Posterior vena cava (tissue), 2 donors: Measurements from ENCODE around the gene FUCA2. TPM values are rescaled to one million over a fixed set of nuclear protein-coding genes. Genes with fewer than 3 reads are reported as not detected.
"Not testable (repeated sequence)": the region's sequence is repeated elsewhere in the genome, so short reads cannot be mapped to it uniquely, and the experiment has no call there.

Experiments used
- DNase-seq: peaks from one replicate; pipeline ENCODE4 v3.0.0-alpha.2; 2020; ENCODE audit warnings: low spot score
- intact Hi-C, 2 donors: fragments of 100-400 bp; cut with DNase I; formaldehyde crosslinking; loops; one replicate each; pipeline versions ENCODE4 v1.14.1 to v1.14.2; 2022 to 2023
- total RNA-seq, 2 donors: library from RNA; stranded (reverse); fragmentation: NEBNext Ultra II Directional; extraction: Animal tissue kit (Norgen Biotek cat#: 25700); gene quantifications; one replicate each; pipeline ENCODE4 v1.2.1, GENCODE V29; 2021
- donor health status: DM: yes; HTN: yes; CAD: no.
- donor health status: DM: yes; HTN: yes; CAD: no.

The FUCA2 gene
- total RNA-seq, 2 donors from 2014 or later = 41.4 to 49.6 TPM

- DNase-seq = no peak
- intact Hi-C loops = no loop called here
Measured at GRCh38 chr6:143506620-143507019, 4.9 kb downstream of the FUCA2 start.

GRCh38 chr6:143506199-143506598 lies 5.3 kb downstream of the FUCA2 start:
- intact Hi-C loops = no loop called here
- DNase-seq = no peak

- intact Hi-C loops = no loop called here
- DNase-seq = no peak
Measured at GRCh38 chr6:143505537-143505936, 6.0 kb downstream of the FUCA2 start.

- intact Hi-C loops = no loop called here
- no peak for DNase-seq
Measured at GRCh38 chr6:143505111-143505510, 6.4 kb downstream of the FUCA2 start.

GRCh38 chr6:143504369-143504768 lies 7.2 kb downstream of the FUCA2 start:
- intact Hi-C loops = no loop called here
- DNase-seq = no peak

- intact Hi-C loops = loop anchor here in 1 of 2 donors (2.0 kb wide), 1 partner anchor 15 kb away; no protein-coding TSS in a partner anchor
Measured at GRCh38 chr6:143501851-143502250, 9.7 kb downstream of the FUCA2 start.

GRCh38 chr6:143498428-143498827 lies 13.1 kb downstream of the FUCA2 start:
- intact Hi-C loops = no loop called here
- DNase-seq = no peak

More at GRCh38 chr6:143501851-143502250, 9.7 kb downstream of the FUCA2 start:
- DNase-seq = no peak

- DNase-seq = no peak
Measured at GRCh38 chr6:143496974-143497373, 14.5 kb downstream of the FUCA2 start.

GRCh38 chr6:143490775-143491174 lies 20.7 kb downstream of the FUCA2 start:
- intact Hi-C loops = no loop called here
- DNase-seq = no peak

More at GRCh38 chr6:143496974-143497373, 14.5 kb downstream of the FUCA2 start:
- intact Hi-C loops = no loop called here

- intact Hi-C loops = no loop called here
- no peak for DNase-seq
Measured at GRCh38 chr6:143490244-143490643, 21.3 kb downstream of the FUCA2 start.

- intact Hi-C loops = loop anchor here in 1 of 2 donors (2.0 kb wide), 1 partner anchor 16 kb away; no protein-coding TSS in a partner anchor
- DNase-seq = no peak
Measured at GRCh38 chr6:143486752-143487151, 24.8 kb downstream of the FUCA2 start.

- intact Hi-C loops = loop anchor here in 1 of 2 donors (2.0 kb wide), 1 partner anchor 17 kb away; no protein-coding TSS in a partner anchor
- no peak for DNase-seq
Measured at GRCh38 chr6:143485967-143486366, 25.6 kb downstream of the FUCA2 start.

- DNase-seq = no peak
- intact Hi-C loops = no loop called here
Measured at GRCh38 chr6:143482593-143482992, 28.9 kb downstream of the FUCA2 start.

GRCh38 chr6:143478479-143479062 lies 32.9 kb downstream of the FUCA2 start:
- DNase-seq = no peak
- intact Hi-C loops = no loop called here

GRCh38 chr6:143476545-143476944 lies 35.0 kb downstream of the FUCA2 start:
- intact Hi-C loops = no loop called here
- DNase-seq = no peak

- intact Hi-C loops = no loop called here
Measured at GRCh38 chr6:143471822-143472221, 39.7 kb downstream of the FUCA2 start.

GRCh38 chr6:143468823-143469222 lies 42.7 kb downstream of the FUCA2 start:
- intact Hi-C loops, DNase-seq: not testable (repeated sequence)

More at GRCh38 chr6:143471822-143472221, 39.7 kb downstream of the FUCA2 start:
- no peak for DNase-seq

- intact Hi-C loops = no loop called here
- no peak for DNase-seq
Measured at GRCh38 chr6:143468026-143468425, 43.5 kb downstream of the FUCA2 start.

- no peak for DNase-seq
- intact Hi-C loops = no loop called here
Measured at GRCh38 chr6:143465546-143465945, 46.0 kb downstream of the FUCA2 start.

GRCh38 chr6:143457563-143458359 lies 53.8 kb downstream of the FUCA2 start:
- intact Hi-C loops = no loop called here
- no peak for DNase-seq

- no peak for DNase-seq
- intact Hi-C loops = no loop called here
Measured at GRCh38 chr6:143451531-143451930, 60.0 kb downstream of the FUCA2 start.
